Kidney epithelial cell (primary cell): Measurements from ENCODE around the gene CDC45. TPM values are rescaled to one million over a fixed set of nuclear protein-coding genes. Genes with fewer than 3 reads are reported as not detected.

Source experiments
- DNase-seq: peaks from one replicate; pipeline ENCODE4 v3.0.0-alpha.2; 2010; ENCODE audit warnings: low read depth
- H3K27me3 ChIP-seq: 2 replicates; pipeline ENCODE4 v1.6.0; 2011; ENCODE audit warnings: low read length; ENCODE audit not compliant: control insufficient read depth, insufficient read depth
- H3K36me3 ChIP-seq: 2 replicates; pipeline ENCODE4 v1.5.1; 2011; ENCODE audit warnings: low read length; ENCODE audit not compliant: control insufficient read depth, insufficient read depth
- H3K4me3 ChIP-seq: 2 replicates; pipeline ENCODE4 v1.5.1; 2011; ENCODE audit warnings: low read depth, mild to moderate bottlenecking, control low read depth, low read length
- CTCF ChIP-seq: IDR thresholded peaks from 2 replicates; pipeline ENCODE4 v1.5.1; 2011; ENCODE audit warnings: mild to moderate bottlenecking, moderate library complexity, low read length, control low read depth, inconsistent platforms; ENCODE audit not compliant: insufficient read depth, poor library complexity, severe bottlenecking
- total RNA-seq: library from RNA; depleted of rRNA; stranded (reverse); fragments of >200 nt; gene quantifications from 2 replicates; pipeline ENCODE4 v1.2.3, GENCODE V29; 2015

Gene CDC45
- total RNA-seq, 1 donor from 2014 or later, result 5.6 TPM

GRCh38 chr22:19513823-19514222 lies 34.1 kb downstream of the CDC45 start:
- DNase-seq, result no peak
- H3K36me3 ChIP-seq, result no peaks in the 10 kb centered on the region
- H3K27me3 ChIP-seq, result no peaks in the 10 kb centered on the region
- H3K4me3 ChIP-seq, result no peak overlapping the region
- no peak for TF ChIP-seq CTCF

- DNase-seq, result no peak
- H3K27me3 ChIP-seq, result no peaks in the 10 kb centered on the region
- no peak overlapping the region for H3K4me3 ChIP-seq
- no peaks in the 10 kb centered on the region for H3K36me3 ChIP-seq
- no peak for TF ChIP-seq CTCF
These were observed 35.3 kb downstream of the CDC45 start for GRCh38 chr22:19514831-19515565.

GRCh38 chr22:19515654-19516377 lies 36.1 kb downstream of the CDC45 start:
- no peak overlapping the region for H3K4me3 ChIP-seq
- TF ChIP-seq CTCF, result no peak
- no peaks in the 10 kb centered on the region for H3K36me3 ChIP-seq
- DNase-seq, result no peak
- H3K27me3 ChIP-seq, result no peaks in the 10 kb centered on the region

- Histone ChIP-seq H3K27me3 (no peaks in the 10 kb centered on the region), H3K36me3 (no peaks in the 10 kb centered on the region), H3K4me3 (no peak overlapping the region)
These were observed 36.9 kb downstream of the CDC45 start for GRCh38 chr22:19516378-19517170.

GRCh38 chr22:19517171-19517500 lies 37.4 kb downstream of the CDC45 start:
- TF ChIP-seq CTCF, result no peak
- Histone ChIP-seq H3K36me3 (no peaks in the 10 kb centered on the region), H3K4me3 (no peak overlapping the region), H3K27me3 (peaks cover under 1% of the 10 kb centered on the region)
- no peak for DNase-seq

More at GRCh38 chr22:19516378-19517170, 36.9 kb downstream of the CDC45 start:
- no peak for DNase-seq
- no peak for TF ChIP-seq CTCF
